Smooth muscle cell of the brain vasculature (primary cell): Measurements from ENCODE around the gene SCLY.
"Not testable (repeated sequence)": the region's sequence is repeated elsewhere in the genome, so short reads cannot be mapped to it uniquely, and the experiment has no call there.

Experiments used
- DNase-seq: peaks from one replicate; pipeline ENCODE4 v3.0.0-alpha.2; 2012; ENCODE audit warnings: low read depth, low spot score

The SCLY gene, protein sequence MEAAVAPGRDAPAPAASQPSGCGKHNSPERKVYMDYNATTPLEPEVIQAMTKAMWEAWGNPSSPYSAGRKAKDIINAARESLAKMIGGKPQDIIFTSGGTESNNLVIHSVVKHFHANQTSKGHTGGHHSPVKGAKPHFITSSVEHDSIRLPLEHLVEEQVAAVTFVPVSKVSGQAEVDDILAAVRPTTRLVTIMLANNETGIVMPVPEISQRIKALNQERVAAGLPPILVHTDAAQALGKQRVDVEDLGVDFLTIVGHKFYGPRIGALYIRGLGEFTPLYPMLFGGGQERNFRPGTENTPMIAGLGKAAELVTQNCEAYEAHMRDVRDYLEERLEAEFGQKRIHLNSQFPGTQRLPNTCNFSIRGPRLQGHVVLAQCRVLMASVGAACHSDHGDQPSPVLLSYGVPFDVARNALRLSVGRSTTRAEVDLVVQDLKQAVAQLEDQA

DNA sequence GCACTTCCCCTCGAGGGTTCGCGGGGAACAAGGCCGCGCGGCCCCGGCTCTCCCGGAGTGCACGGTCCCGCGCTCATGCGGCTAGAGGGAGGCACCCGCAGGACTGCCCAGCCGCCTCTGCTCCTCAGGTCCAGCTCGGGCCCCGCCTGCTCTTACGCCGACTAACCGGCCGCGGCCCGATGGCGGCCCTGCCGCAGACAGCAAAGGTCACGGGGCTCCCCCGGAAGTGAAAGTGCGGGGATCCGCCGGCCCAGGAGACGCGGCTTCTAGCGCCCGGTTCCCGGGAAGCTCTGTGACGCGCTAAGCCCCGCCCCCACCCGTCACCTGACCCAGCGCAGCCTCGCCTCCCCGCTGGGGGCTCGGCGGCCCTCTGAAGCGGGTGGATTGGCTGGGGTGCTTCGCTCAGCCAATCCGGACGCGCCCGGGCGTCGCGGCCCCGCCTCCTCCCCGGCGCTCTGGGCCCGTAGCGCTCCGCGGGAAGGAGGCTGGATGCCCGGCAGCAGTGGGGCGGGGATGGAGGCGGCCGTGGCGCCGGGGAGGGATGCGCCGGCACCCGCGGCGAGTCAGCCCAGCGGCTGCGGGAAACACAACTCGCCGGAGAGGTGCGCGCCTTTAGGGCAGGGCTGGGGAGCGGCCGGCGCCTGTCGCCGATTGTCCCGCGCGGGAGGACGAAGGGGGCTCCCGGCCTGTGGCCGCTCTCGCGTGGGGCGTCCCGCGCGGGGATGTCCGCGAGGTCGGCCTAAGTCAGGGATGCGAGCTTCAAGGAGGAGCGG lies at the start of gene SCLY:
Gene SCLY, plus strand, starts transcription at position 460 of the 773 bp plus-strand sequence. Its CDS starts 54 bp downstream, at position 514.
- DNase-seq: peak; percentile 92

DNA sequence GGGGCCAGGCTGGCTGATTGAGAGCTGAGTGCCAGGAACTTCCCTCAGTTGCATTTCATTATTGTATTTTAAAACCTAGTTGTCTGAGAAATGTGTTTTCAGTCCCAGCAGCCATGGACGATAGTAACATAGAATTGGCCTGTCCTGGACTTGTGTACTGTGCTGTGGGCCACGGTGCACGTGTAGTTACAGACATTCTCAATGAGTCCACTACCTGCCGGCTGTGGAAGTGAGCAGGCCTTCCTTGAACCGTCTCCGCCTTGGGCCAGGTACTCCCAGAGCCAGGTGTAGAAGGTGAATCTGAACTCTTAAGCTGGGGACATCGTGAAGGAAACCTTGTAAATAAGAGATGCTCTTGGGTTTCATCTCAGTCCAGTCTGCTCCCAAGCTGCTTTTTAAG lies 47.0 kb upstream of the SCLY start:
- DNase-seq: no peak

DNA sequence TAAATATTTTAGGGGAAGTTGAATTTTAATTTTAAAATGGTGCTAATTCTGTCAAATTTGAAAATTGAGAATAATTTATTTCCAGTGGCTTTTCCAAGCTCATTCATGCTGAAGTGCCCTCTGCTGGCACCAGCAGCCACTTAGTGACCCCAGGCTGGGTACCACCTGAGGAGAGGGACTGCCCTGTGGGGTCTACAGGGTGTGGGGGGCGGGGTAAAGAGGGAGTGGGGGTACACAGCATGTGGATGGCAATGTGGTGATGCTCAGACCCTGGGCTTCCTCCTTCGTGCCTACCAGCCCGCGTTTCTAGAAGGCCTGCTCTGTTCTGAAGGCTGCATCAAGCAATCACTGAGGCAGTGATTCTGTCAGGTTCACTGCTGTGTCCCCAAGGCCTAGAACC lies 45.1 kb upstream of the SCLY start:
- DNase-seq: no peak

DNA sequence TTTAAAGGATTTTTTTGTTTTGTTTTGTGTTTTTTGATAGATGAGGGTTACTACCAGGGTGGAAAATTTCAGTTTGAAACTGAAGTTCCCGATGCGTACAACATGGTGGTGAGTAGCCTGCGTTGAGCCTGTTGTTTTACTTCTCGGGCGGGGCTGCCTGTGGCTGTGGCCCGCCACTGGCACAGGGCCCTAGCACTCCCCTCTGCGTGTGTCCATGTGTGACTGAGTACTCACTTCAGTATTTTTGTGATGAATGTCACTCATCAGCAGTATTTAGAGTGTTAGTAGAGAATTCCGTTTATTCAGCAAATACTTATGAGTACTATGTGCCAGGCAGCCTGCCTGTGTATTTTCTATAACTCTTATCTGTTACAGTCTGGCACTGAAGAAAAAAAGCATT lies 44.3 kb upstream of the SCLY start:
- DNase-seq: no peak

DNA sequence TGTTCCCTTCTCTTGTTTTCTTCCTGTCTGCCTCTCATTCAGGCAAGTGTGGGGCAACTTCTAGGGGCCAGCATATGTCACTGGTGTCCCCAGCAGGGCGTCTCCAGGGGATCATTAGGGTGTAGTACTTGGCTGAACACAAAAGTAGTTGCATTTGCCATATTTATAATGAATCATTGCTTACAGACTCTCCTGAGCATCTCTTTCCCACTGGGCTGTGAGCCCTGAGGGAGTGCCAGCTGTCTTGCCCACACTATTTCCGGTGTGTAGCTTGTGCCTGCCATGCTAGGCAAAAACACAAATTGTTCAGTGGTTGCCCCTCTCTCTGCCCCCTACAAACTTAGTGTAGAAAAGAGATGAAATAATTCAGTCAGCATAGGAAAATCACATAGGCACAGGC lies 40.8 kb upstream of the SCLY start:
- no peak for DNase-seq

DNA sequence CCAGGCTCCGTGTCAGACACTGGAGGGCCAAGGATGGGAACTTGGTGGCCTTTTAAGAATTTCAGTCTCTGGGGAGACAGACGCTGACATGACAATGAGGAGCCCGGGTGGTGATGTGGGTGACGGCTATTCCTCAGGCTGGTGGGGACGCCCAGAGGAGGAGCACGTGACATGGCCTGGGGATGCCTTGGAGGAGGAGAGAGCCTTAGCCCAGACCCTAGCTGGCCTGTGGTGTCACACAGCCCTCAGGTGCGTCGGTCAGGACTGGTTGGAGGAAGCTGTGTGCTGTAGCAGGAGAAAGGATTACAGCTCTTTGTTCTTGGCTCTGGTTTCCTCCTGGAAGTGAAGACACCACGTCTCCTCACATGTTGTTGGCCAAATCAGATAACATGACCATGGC lies 40.0 kb upstream of the SCLY start:
- DNase-seq: no peak

DNA sequence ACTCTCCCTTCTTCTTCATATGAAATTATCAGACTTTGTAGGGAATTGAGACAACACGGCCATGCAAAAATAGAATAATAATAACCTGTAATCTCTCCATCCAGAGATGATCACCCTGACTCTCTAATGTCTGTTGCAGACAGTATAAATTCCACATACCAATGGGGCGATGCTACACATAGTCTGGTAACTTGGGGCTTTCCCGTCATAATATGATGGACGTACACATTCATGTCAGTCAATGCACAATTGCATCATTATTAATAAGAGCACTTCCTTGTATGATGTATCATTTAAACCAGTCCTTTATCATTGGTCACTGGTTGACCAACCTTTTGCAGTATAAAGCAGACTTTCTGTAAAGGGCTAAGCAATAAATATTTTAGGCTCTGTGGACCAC lies 39.5 kb upstream of the SCLY start:
- DNase-seq: no peak

DNA sequence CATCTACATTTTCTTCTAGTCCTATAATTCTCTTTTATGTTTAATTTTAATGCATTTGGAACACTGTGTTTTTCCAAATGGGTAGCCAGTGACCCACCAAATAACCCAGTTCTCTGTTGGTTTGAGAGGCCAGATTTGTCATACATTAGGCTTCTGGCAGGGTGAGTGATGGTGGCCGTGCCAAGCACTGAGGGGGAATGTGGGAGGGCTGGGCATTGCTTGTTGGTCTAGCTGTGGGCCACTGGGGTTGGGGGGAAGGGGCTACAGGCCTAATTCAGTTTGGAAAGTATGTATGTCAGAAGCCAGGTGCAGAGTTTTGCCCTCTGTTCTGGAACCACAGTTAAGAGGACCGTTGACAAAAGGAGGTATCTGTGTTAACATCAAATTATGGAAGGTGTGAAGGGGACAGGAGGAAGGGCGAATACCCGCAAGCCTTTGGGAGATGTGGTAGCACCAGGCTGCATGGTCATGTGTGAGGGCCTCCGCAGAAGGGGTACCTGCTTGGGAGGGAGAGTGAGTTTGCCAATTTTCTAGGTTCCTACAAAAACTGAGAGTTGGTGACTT lies 38.1 kb upstream of the SCLY start:
- no peak for DNase-seq

DNA sequence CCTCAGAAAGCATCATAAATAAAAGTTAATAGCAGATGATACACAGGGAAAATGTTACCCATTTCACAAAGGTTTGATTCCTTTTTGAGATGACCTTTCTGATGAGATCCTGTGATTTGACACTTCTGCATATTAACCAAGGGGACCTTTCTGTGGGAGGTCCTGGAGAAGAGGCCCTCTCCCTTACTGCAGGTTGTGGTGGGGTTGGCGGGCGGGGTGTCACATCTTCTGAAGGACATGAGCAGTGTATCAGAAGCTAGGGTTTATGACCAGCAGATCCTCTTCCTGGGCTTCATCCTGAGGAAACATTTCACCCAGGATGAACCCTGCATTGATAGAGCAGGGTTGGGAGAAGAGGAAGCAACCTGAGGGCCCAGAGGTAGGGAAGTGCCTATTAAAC lies 37.2 kb upstream of the SCLY start:
- DNase-seq: no peak

DNA sequence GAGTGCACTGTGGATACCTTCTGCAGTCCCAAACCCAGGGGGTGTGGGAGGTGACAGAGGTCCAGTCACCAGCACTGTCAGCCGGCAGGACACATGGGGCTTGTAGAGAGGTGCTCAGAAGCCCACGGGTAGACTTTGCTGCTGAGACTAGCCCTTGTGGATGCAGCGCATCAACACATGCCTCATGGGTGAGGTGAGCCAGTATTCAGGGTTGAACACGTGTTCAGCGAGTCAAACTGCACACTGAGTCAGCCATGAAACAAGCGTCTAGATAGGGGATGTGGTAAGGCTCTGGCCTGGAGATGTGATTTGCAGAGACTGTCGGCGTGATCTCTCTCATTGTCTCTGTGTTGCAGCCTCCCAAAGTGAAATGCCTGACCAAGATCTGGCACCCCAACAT lies 35.8 kb upstream of the SCLY start:
- no peak for DNase-seq

DNA sequence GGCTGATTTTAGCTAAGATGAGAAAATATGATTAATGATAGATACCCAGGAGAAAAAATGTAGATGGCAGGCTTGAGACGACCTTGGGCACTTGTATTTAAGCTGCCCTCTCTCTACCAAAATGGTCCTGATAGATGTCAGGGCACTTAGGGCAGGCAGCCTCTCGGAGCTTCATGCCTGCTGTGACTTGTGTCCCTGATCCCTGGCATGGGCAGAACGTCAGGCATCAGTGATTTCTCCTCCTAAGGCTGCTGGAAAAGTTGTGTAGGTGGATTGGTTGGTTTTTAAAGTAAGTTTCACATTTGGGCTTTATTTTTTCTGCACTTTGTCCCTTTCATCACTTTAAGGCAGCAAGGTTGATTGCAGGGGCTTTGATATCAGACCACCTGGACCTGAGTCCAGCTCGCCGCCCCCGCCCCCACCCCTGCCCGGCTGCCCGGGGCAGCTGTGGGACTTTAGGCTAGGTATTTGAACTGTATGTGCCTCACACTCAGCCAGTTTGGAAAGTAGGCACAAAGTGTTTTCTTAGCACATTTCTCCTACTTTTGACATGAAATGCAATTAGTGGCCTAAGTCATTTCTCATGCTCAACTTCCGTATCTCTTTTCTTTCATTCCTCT lies 35.0 kb upstream of the SCLY start:
- DNase-seq: no peak

DNA sequence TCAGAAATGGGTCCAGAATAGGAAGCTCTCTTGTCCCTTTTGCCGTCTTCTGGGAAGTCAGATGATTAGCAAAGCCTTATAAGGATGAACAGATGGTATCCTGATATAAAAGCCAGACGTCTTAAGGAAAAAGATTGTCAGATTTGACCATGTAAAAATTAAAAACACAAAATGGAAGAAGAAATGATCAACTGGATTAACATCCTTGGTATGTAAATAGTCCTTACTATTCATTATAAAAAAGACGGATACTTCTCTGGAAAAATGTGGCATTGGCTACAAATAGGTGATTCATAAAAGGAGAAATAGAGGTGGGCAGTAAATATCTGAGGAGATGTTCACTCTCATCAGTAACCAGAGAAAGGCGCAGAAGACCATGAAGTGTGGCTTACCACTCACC lies 33.7 kb upstream of the SCLY start:
- DNase-seq: no peak

DNA sequence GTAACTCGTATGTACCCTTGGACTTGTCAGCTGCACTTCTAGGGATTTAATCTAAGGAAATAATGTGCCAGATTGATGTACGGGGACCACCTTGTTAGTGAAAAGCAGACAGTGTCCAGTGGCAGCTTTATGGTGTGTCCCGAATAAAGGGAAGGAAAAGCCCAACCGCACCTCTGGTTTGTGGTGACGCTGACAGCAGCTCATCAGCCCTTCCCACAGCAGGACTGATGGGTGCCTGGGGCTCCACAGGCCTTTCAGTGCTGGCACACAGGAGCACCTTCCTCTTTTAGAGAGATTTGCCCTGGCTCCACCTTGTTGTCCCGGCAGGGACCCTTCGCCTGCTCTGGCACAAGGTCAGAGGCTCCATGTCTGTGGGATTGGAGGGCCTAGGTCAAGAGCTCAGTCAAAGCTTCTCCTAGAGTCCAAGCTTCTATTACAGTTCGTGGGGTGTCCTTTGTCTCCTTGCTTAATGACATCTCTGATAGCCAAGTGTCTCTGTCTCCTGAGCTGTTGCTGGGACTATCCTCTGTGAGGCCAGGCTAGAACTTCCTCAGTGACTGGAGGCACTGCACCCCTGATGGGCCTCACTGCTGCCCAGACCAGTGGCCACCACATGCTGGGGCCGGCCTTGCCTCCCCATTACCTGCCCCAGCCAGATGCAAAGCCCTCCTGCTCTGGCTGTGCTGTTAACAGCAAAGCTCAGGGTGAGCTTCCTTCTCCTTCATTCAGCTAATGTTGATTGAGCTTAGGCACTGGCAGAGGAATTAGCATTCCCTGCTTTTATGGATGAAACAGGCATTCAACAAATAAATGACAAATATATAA lies 33.0 kb upstream of the SCLY start:
- DNase-seq: no peak

DNA sequence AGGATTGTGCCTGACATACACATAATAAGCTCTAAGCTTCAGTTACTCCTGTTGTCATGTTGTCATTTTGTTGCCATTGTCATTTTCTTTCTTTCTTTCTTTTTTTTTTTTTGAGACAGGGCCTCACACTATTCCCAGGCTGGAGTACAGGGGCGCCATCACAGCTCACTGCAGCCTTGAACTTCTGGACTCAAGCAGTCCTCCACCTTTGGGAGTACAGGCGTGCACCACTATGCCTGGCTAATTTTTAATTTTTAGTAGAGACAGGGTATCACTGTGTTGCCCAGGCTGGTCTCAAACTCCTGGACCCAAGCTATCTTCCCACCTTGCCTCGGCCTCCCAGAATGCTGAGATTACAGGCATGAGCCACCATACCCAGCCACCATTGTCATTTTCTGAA lies 30.9 kb upstream of the SCLY start:
- DNase-seq: no peak

DNA sequence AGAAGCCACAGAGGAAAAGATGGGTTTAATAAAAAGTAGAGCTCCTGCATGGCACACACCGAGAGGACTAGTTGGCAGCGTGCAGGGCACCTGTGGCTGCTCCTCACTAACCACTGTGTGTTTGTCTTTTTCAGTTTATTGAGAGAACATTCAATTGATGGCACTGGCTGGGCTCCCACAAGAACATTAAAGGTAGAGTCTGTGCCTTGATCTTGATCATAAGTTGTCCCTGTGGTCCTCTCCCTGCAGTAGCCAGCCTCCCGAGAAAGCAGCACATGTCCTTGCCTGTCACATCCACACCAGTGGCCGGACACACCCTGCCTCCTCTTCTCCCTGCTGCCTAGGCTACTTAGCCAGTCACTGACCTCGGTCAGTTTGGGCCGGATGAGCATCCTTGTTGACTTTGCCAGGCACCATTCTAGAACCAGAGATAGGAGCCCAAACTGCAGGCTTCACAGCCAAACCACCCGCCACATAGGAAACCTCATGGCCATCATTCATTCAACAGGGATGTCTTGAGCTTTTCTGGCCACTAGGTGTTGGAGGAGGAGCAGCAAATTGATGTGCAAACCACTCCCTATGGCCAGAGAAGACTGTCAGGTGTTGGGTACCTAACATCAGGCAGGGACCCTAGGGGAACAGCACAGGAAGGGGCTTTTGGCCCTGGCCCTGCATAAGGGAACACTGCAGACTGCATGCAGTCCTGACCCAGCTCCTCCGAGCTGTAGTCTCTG lies 30.2 kb upstream of the SCLY start:
- no peak for DNase-seq

DNA sequence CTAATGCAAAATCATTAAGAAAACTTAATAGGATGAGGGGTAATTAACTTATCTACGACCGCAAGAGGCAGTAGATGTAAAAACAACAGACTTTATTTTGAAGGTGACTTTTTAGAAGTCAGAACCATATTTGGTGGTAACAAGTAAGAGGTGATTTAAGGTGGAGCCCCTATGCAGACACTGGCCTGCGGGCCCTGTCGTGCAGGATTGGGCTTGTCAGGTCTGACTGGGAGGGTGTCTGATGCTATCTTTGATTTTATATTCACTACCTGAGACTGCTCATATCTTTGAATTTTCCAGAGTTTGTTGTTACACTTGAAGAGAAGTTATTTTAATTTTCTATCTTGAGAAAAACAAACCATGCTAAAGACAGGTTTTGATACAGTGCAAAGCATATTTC lies 29.1 kb upstream of the SCLY start:
- DNase-seq: no peak

DNA sequence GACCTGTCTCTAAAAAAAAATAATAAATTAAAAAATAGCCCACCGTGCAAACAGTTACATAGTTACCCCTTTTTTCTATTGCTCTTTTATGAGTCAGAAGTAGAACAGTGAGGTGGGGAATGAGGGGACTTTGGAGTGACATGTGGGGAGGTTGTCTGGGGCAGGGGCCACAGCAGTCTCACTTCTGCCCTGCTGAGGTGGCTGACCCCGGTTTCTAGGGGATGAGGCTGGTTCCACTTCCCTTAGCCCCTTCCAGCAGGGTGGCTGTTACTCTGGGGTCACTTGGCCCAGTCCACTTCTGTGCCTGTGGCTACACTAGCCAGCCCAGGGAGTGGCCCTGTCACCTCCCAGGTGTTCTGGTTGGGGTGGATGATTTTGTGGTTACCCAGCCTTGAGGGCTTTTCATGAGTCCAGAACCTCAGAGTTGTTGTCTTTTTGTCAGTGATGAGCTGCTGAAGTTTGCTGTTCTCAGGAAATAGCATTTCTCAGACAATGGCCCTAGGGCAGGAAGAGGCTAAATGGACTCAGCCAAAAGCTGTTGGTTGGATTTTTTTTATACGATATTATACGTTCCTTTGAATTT lies 28.0 kb upstream of the SCLY start:
- no peak for DNase-seq

DNA sequence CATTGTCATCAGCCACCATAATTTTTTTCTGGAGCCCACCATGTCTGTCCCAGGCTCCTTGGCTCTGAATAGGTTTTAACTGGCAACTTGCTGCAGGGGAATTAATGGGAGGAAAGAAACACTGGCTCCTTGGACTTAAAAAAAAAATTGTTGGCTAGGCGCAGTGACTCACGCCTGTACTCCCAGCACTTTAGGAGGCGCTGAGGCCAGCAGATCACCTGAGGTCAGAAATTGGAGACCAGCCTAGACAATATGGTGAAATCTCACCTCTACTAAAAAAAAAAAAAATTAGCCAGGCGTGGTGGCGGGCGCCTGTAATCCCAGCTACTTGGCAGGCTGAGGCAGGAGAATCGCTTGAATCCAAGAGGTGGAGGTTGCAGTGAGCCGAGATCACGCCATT lies 26.8 kb upstream of the SCLY start:
- DNase-seq: not testable (repeated sequence)

DNA sequence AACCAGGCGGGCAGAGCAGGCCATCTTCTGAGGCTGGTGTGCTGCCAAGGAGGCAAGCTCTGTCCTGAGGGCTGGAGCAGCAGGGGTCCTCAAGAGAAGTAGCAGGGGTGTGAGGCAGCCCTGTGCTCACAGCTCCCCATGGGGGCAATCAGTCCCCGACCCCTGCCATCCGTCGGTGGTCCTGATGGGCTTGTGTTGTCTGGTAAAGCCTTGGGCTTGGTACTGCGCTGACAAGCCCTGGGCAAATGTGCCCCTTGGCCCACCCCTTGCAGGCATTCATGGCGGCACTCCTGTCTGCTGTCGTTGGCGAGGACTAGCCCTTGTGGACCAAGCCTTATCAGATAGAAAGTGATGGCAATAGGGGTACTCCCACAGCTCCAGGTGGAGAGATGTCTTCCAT lies 22.6 kb upstream of the SCLY start:
- no peak for DNase-seq

DNA sequence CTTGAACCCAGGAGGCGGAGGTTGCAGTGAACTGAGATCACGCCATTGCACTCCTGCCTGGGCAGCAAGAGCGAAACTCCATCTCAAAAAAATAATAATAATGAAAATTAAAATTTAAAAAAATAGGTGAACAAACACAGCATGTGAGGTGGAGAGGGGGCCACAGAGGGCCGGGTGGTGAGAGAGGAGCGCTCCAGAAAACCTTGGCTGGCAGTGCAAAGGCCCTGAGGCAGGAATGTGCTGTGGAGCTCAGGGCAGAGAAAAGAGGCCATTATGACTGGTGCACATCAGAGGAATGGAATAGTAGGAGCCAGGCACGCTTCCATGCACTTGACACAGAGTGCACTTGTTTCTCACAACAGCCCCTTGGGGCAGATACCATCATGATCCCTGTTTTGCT lies 21.6 kb upstream of the SCLY start:
- no peak for DNase-seq
